MM.1S (cell line): ENCODE results near the gene ANKRD13D.
A peak's percentile ranks its signal among the peaks of the same experiment; 100 is the strongest.

ENCODE experiments used
- DNase-seq: peaks from one replicate; pipeline ENCODE4 v3.0.0-alpha.2; 2015
- H2AFZ ChIP-seq: fragments of 300-600 bp; sonication (generic); 2 replicates; pipeline ENCODE4 v1.6.0; 2016; ENCODE audit warnings: antibody characterized with exemption, low read length
- H3F3A ChIP-seq: fragments of 300-600 bp; sonication (generic); 2 replicates; pipeline ENCODE4 v1.6.1; 2016; ENCODE audit warnings: mild to moderate bottlenecking, antibody characterized with exemption, low read length, moderate library complexity, mixed read lengths; ENCODE audit not compliant: insufficient read depth
- H3K27ac ChIP-seq: fragments of 300-600 bp; sonication (generic); 2 replicates; pipeline ENCODE4 v1.5.1; 2016; ENCODE audit warnings: mild to moderate bottlenecking, low read length
- H3K27me3 ChIP-seq: fragments of 300-600 bp; sonication (generic); replicated peaks from 2 replicates; pipeline ENCODE4 v1.6.0; 2016; ENCODE audit warnings: low read length; ENCODE audit not compliant: insufficient read depth
- H3K36me3 ChIP-seq: fragments of 300-600 bp; sonication (generic); replicated peaks from 2 replicates; pipeline ENCODE4 v1.6.1; 2016; ENCODE audit warnings: mild to moderate bottlenecking, low read length, mixed read lengths; ENCODE audit not compliant: insufficient read depth
- H3K4me1 ChIP-seq: fragments of 300-600 bp; sonication (generic); 2 replicates; pipeline ENCODE4 v1.6.1; 2016; ENCODE audit warnings: low read length, mixed read lengths
- H3K4me2 ChIP-seq: fragments of 300-600 bp; sonication (generic); 2 replicates; pipeline ENCODE4 v1.6.0; 2016; ENCODE audit warnings: low read depth, low read length
- H3K4me3 ChIP-seq: fragments of 300-600 bp; sonication (generic); 2 replicates; pipeline ENCODE4 v1.5.1; 2016; ENCODE audit warnings: low read length, mixed read lengths
- H3K79me2 ChIP-seq: fragments of 300-600 bp; sonication (generic); 2 replicates; pipeline ENCODE4 v1.6.1; 2016; ENCODE audit warnings: mixed run types, low read length, mixed read lengths
- H3K9ac ChIP-seq: fragments of 300-600 bp; sonication (generic); 2 replicates; pipeline ENCODE4 v1.6.1; 2016; ENCODE audit warnings: low read length, mixed read lengths
- H3K9me2 ChIP-seq: fragments of 300-600 bp; sonication (generic); replicated peaks from 2 replicates; pipeline ENCODE4 v1.6.1; 2016; ENCODE audit warnings: mild to moderate bottlenecking, low read length, mixed read lengths; ENCODE audit not compliant: insufficient read depth
- H3K9me3 ChIP-seq: fragments of 300-600 bp; sonication (generic); replicated peaks from 2 replicates; pipeline ENCODE4 v1.6.1; 2016; ENCODE audit warnings: mild to moderate bottlenecking, low read length, mixed read lengths; ENCODE audit not compliant: insufficient read depth
- H4K20me1 ChIP-seq: fragments of 300-600 bp; sonication (generic); 2 replicates; pipeline ENCODE4 v1.6.1; 2016; ENCODE audit warnings: mild to moderate bottlenecking, low read length, moderate library complexity, mixed read lengths; ENCODE audit not compliant: insufficient read depth
- CTCF ChIP-seq: fragments of 300-600 bp; sonication (generic); IDR thresholded peaks from 2 replicates; pipeline ENCODE4 v1.5.1; 2016; ENCODE audit warnings: antibody characterized with exemption, low read length, mixed read lengths
- EZH2 ChIP-seq: fragments of 300-600 bp; sonication (generic); optimal IDR thresholded peaks from 2 replicates; pipeline ENCODE3; 2017; ENCODE audit warnings: low read depth, mild to moderate bottlenecking, antibody characterized with exemption, low read length, mixed read lengths
- EZH2phosphoT487 ChIP-seq: fragments of 300-600 bp; sonication (generic); IDR thresholded peaks from 2 replicates; pipeline ENCODE4 v1.6.1; 2018; ENCODE audit warnings: antibody characterized with exemption, low read length

The ANKRD13D gene

DNA sequence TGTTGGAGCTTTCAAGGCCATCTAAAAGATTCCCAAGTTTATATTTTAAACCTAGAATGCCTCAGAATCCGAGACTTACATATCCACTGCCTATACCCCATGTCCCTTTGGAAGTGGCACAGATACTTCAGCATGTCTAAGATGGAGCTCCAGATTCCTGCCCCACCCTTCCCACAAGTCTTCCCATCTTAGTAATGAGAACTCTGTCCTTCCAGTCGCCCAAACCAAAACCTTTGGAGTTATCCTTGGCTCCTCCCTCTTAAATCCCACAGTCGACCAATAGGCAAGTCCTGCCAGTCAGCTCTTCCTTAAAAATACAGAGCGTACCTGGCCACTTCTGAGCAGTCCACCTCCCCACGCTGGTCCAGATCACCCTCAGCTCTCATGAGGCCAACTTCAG lies 59.9 kb downstream of the ANKRD13D start:
- H3K9ac ChIP-seq: no peak overlapping the region
- H3K4me2 ChIP-seq: no peak overlapping the region
- H3K9me3 ChIP-seq: no peaks in the 10 kb centered on the region
- H3K36me3 ChIP-seq: no peaks in the 10 kb centered on the region
- H3K4me3 ChIP-seq: no peak overlapping the region
- peaks cover 8% of the 10 kb centered on the region; the same call in 1 of the 2 replicates for H3K79me2 ChIP-seq
- H4K20me1 ChIP-seq: no peaks in the 10 kb centered on the region
- no peak overlapping the region for H3K27ac ChIP-seq
- no peaks in the 10 kb centered on the region for H3K27me3 ChIP-seq
- H3F3A ChIP-seq: peaks cover 22% of the 10 kb centered on the region
- TF ChIP-seq CTCF (no peak), EZH2phosphoT487 (no peak), EZH2 (no peak)
- H3K4me1 ChIP-seq: peaks cover 30% of the 10 kb centered on the region
- no peak overlapping the region for H2AFZ ChIP-seq
- no peaks in the 10 kb centered on the region for H3K9me2 ChIP-seq
- no peak for DNase-seq

DNA sequence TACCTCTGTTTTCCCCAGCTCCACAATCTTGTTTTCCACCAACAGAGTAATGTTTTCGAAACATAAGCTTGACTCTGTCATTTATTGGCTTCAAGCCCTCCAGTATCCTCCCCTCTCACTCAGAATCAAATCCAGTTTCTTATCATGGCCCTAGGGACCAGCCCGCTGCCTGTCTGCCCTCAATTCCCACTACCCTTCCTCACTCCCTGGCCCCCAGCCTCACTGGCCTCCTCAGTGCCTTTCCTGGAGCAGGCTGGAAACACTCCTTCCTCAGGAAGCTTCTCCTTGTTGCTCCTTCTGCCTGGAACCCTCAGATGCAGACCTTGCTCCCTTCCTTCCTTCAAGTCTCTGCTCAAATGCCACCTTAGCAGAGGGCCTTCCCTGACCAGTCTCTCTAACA lies 60.4 kb downstream of the ANKRD13D start:
- H3K36me3 ChIP-seq: no peaks in the 10 kb centered on the region
- no peak overlapping the region for H3K9ac ChIP-seq
- H3K27me3 ChIP-seq: no peaks in the 10 kb centered on the region
- no peaks in the 10 kb centered on the region for H3K9me3 ChIP-seq
- DNase-seq: no peak
- no peaks in the 10 kb centered on the region for H3K9me2 ChIP-seq
- peaks cover 24% of the 10 kb centered on the region for H3F3A ChIP-seq
- H3K79me2 ChIP-seq: peaks cover 8% of the 10 kb centered on the region; the same call in 1 of the 2 replicates
- H3K4me3 ChIP-seq: no peak overlapping the region
- no peaks in the 10 kb centered on the region for H4K20me1 ChIP-seq
- TF ChIP-seq EZH2phosphoT487 (no peak), EZH2 (no peak), CTCF (no peak)
- H2AFZ ChIP-seq: no peak overlapping the region
- H3K27ac ChIP-seq: no peak overlapping the region
- H3K4me1 ChIP-seq: peaks cover 30% of the 10 kb centered on the region
- no peak overlapping the region for H3K4me2 ChIP-seq

GRCh38 chr11:67349928-67350465 lies 60.9 kb downstream of the ANKRD13D start:
- H3K9me3 ChIP-seq: no peaks in the 10 kb centered on the region
- peaks cover 33% of the 10 kb centered on the region for H3K4me1 ChIP-seq
- H3K4me3 ChIP-seq: no peak overlapping the region
- H4K20me1 ChIP-seq: no peaks in the 10 kb centered on the region
- no peaks in the 10 kb centered on the region for H3K36me3 ChIP-seq
- H3K27ac ChIP-seq: peak overlapping the region; percentile 4; the same call in 1 of the 2 replicates
- H3F3A ChIP-seq: peaks cover 26% of the 10 kb centered on the region
- no peaks in the 10 kb centered on the region for H3K9me2 ChIP-seq
- no peak overlapping the region for H2AFZ ChIP-seq
- no peaks in the 10 kb centered on the region for H3K27me3 ChIP-seq
- no peak overlapping the region for H3K9ac ChIP-seq
- H3K79me2 ChIP-seq: peaks cover 8% of the 10 kb centered on the region; the same call in 1 of the 2 replicates
- TF ChIP-seq EZH2 (no peak), CTCF (no peak), EZH2phosphoT487 (no peak)
- peak overlapping the region; percentile 7; the same call in 1 of the 2 replicates for H3K4me2 ChIP-seq
- DNase-seq: no peak
